ENCODE data around the gene DGKI.

Gene DGKI

DNA sequence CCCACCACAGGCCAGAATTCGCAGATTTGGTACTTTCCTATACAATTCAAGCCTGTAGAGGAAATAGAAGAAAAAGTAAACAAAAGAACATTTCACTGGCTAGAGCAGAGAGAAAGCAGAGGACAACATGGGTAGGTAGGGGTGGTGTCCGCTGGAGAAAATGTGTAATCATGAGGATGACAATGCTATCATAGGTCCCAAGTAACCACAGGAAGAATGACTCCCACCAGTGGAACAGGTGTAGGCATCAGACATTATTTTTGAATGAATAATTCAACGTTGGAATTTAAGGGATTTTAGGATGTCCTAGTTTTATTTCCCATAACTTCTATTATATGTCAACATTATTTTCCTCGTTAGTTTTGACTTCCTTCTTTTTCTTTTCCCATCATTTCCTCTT lies 248.9 kb downstream of the DGKI start:
- no peak for DNase-seq (ENCODE audit: low read depth, low spot score)

- DNase-seq (ENCODE audit: low read depth, low spot score) = no peak
These were observed 253.6 kb downstream of the DGKI start for GRCh38 chr7:137593115-137593711.

- DNase-seq (ENCODE audit: low read depth, low spot score) = peak; percentile 72
These were observed 254.4 kb downstream of the DGKI start for GRCh38 chr7:137592232-137592896.

GRCh38 chr7:137591421-137591837 lies 255.3 kb downstream of the DGKI start:
- peak; percentile 53 for DNase-seq (ENCODE audit: low read depth, low spot score)

- peak; percentile 10 for DNase-seq (ENCODE audit: low read depth, low spot score)
These were observed 255.9 kb downstream of the DGKI start for GRCh38 chr7:137590756-137591305.

- peak; percentile 9 for DNase-seq (ENCODE audit: low read depth, low spot score)
These were observed 256.6 kb downstream of the DGKI start for GRCh38 chr7:137590071-137590755.

DNA sequence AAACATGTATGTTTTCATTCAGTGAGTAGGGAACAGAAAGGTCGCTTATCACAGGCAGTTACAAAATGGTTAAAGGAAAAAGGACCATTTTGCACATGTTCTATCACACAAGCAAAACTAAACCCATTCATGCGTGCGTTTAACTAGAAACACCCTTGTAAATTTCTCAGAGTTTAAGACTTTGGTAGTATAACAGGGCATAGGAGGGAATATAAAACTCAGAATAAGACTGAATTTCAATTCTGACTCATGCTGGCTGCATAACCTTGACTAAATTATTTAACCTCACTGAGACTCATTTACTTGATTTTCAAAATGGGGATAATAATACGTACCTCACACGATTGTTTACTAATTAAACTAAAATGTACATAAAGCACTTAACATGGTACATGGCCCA lies 259.4 kb downstream of the DGKI start:
- no peak for DNase-seq (ENCODE audit: low read depth, low spot score)

GRCh38 chr7:137585591-137585990 lies 261.2 kb downstream of the DGKI start:
- DNase-seq (ENCODE audit: low read depth, low spot score) = peak; percentile 27

GRCh38 chr7:137583172-137583571 lies 263.6 kb downstream of the DGKI start:
- DNase-seq (ENCODE audit: low read depth, low spot score) = no peak

DNA sequence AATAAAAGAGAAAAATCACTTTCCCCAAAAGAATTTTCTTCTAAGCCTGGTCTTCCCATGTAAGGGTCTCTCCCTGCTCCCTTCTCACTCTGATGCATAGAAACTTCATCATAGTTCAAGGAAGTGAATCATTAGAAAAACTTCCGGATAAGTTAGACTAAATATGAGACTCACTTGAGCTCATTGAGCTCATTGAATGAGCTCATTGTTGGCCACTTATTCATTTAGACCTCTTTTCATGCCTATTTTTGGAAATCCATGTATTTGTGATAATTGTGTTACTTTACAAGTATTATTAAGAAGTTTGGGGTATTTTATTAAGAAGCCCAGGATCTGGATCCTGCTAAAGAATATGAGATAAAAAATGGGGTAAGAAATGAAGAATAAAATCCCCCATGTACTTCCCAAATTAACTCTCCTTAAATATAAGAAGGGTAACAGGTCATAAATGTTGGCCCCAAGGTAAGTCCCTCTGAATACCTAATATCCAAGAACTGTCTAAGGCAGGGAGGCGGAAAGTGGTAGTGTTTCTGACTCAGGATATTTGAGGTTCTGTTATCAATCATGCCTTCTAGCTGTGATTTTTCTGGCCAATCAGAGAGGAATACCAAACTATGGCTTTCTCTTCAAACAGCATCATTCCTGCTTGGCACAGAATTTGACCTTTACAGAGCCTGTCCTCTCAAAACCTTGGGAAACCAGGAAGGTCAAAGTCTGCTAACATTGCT lies 266.7 kb downstream of the DGKI start:
- no peak for DNase-seq (ENCODE audit: low read depth, low spot score)

DNA sequence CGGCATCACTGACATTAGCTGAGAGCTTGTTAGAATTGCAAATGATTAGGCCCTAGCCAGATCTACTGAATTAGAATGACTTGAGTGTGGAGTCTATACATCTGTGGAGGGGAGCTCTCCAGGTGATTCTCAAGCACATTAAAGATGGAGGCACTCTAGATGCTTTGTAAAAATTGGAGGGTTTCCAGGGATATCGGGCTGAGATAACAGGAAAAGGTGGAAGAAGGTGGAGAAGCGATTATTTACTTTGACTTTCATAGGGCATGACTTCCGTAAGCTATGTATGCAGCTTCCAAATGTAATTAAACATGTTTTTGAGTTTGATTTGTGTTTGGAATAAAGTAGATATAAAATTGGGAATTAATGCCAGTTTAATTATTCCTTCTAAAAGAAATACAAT lies 268.2 kb downstream of the DGKI start:
- no peak for DNase-seq (ENCODE audit: low read depth, low spot score)

GRCh38 chr7:137577184-137577583 lies 269.6 kb downstream of the DGKI start:
- no peak for DNase-seq (ENCODE audit: low read depth, low spot score)

GRCh38 chr7:137576481-137576880 lies 270.3 kb downstream of the DGKI start:
- no peak for DNase-seq (ENCODE audit: low read depth, low spot score)

- no peak for DNase-seq (ENCODE audit: low read depth, low spot score)
These were observed 272.0 kb downstream of the DGKI start for GRCh38 chr7:137574812-137575211.

GRCh38 chr7:137572056-137572784 lies 274.6 kb downstream of the DGKI start:
- no peak for DNase-seq (ENCODE audit: low read depth, low spot score)

GRCh38 chr7:137564677-137565076 lies 282.1 kb downstream of the DGKI start:
- peak; percentile 51 for DNase-seq (ENCODE audit: low read depth, low spot score)

DNA sequence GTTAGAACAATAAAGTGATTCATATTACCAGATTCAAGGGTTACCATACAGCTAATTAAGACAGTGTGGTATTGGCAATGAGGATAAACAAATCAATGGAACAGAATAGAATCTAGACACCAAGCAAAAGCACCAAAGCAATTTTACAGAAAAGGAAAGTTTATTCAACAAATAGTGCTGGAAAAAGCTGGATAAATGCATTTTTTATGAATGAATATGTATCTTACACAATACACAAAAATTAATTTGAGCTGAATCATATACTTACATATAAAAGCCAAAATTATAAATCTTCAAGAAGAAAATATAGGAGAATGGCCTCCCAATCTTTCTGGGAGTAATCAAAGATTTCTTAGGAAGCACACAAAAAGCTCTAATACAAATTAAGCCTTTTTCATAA lies 282.8 kb downstream of the DGKI start:
- no peak for DNase-seq (ENCODE audit: low read depth, low spot score)

DNA sequence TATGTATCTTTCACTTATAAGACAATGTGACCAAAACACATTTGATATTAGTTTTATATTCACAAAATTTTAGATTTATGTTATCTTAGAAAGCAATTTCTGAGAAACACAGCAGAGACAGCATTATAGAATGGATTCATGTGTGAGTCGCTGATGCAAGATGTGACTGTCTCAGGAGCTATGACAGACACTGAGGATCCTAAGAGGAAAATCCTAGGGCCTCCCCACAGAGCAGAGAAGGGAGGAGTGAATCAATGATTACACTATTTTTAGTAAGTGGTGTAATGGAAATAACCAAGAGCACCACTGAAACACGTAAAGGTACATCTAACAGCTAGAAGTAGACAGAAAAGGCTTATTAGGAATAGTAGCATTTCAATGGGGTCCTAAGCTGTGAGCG lies 299.3 kb downstream of the DGKI start:
- DNase-seq (ENCODE audit: low read depth, low spot score) = no peak

DNA sequence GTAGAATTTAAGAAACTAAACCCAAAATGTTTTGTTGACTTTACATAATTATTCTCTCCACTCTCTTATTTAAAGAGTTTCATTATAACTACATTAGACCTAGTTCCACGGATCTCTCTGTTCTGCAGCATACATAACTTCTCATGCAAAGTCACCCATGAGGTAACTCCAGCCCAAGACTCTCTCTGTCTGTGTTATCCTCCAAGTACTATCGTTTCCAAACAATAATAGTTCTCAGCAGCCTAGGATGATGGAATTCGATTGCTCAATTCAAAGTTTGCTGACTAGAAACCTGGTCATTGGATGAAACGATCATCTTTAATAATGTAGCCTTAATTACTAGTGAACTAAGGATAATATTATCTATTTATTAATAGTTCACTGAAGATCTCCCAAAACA lies 300.1 kb downstream of the DGKI start:
- no peak for DNase-seq (ENCODE audit: low read depth, low spot score)

DNA sequence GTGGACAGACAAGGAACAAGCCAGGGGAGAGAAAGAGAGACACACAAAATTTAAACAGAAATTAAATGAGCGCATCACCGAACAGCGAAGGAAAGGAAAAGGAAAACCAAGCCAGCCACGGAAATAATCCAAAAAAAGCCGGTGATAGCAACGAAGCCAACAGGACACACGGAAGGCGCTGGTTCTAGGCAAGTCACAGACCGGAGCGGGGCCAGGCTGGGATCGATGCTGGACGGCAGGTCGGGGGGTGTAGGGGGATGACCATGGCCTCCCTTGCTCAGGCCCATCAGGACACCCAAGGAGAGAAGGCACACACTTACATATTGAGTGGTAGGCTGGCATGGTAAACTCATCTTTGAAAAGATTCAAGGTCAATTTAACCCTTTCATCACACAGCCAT lies 300.8 kb downstream of the DGKI start:
- DNase-seq (ENCODE audit: low read depth, low spot score) = no peak

DNA sequence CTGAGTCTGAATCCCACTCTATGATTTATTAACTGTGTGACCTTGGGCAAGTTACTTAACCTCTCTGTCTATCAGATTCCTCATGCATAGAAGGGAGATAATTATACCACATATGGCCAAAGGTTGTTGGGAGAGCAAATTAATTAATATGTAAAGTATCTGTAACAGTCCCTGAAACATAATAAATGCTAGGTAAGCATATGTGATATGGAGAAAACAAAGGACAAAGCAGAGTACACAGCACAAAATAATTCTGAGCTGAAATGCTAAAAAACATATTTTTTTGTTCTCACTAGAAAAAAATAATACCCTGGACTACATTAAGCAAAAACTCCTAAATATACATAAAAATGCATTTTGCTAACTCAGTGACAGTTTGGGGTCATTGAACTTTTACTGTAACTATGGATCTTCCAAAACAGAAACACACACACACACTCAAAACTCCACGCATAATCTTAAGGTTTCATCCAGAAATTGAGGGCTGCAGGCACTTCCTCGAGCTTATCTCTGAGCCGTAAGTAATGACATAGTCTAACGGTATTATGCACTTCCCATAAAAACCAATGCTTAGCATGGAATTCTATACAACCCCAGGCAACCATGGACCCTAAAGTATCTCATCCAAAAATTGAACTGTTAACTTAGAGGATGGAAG lies 301.6 kb downstream of the DGKI start:
- DNase-seq (ENCODE audit: low read depth, low spot score) = no peak

Data from ELF-1 (cell line).